Left ventricle myocardium inferior (tissue), 1 donor: Measurements from ENCODE around the gene CARD14. TPM values are rescaled to one million over a fixed set of nuclear protein-coding genes. Genes with fewer than 3 reads are reported as not detected.

ENCODE experiments used
- DNase-seq: peaks from one replicate; pipeline ENCODE4 v3.0.0-alpha.2; 2020
- H3K27ac ChIP-seq: fragments of 200-600 bp; replicated peaks from 2 replicates; pipeline ENCODE4 v1.8.0; 2021
- H3K27me3 ChIP-seq: fragments of 200-600 bp; 2 replicates; pipeline ENCODE4 v1.8.0; 2021; ENCODE audit warnings: low read depth
- H3K36me3 ChIP-seq: fragments of 200-600 bp; 2 replicates; pipeline ENCODE4 v1.8.0; 2021
- H3K4me1 ChIP-seq: fragments of 200-600 bp; 2 replicates; pipeline ENCODE4 v1.8.0; 2021
- H3K4me3 ChIP-seq: fragments of 200-600 bp; 2 replicates; pipeline ENCODE4 v1.8.0; 2021; ENCODE audit warnings: mild to moderate bottlenecking, moderate library complexity
- H3K9me3 ChIP-seq: fragments of 200-600 bp; replicated peaks from 2 replicates; pipeline ENCODE4 v1.8.0; 2021
- intact Hi-C: fragments of 100-400 bp; cut with micrococcal nuclease; formaldehyde crosslinking; loops from one replicate; pipeline ENCODE4 v1.11.0; 2022
- total RNA-seq: library from RNA; stranded (reverse); fragmentation: NEBNext Ultra II Directional; extraction: Animal tissue kit (Norgen Biotek cat#: 25700); gene quantifications from one replicate; pipeline ENCODE4 v1.2.1, GENCODE V29; 2021
- TF ChIP-seq, protein P1 (sequence below): fragments of 200-600 bp; IDR thresholded peaks from 2 replicates; pipeline ENCODE4 v1.8.0; 2021; ENCODE audit warnings: antibody characterized with exemption, mild to moderate bottlenecking, borderline replicate concordance
- donor health status: DM: no; HTN: yes; CAD: no; lungs with severe emphysema.

CARD14 gene
- total RNA-seq, 1 donor from 2014 or later, result 0.49 TPM

GRCh38 chr17:80191192-80191591 is 21.4 kb downstream of the CARD14 start:
- H3K4me1 ChIP-seq, result peaks cover 36% of the 10 kb centered on the region
- no peak for DNase-seq
- TF ChIP-seq, protein P1, sequence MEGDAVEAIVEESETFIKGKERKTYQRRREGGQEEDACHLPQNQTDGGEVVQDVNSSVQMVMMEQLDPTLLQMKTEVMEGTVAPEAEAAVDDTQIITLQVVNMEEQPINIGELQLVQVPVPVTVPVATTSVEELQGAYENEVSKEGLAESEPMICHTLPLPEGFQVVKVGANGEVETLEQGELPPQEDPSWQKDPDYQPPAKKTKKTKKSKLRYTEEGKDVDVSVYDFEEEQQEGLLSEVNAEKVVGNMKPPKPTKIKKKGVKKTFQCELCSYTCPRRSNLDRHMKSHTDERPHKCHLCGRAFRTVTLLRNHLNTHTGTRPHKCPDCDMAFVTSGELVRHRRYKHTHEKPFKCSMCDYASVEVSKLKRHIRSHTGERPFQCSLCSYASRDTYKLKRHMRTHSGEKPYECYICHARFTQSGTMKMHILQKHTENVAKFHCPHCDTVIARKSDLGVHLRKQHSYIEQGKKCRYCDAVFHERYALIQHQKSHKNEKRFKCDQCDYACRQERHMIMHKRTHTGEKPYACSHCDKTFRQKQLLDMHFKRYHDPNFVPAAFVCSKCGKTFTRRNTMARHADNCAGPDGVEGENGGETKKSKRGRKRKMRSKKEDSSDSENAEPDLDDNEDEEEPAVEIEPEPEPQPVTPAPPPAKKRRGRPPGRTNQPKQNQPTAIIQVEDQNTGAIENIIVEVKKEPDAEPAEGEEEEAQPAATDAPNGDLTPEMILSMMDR, result no peak
- no peaks in the 10 kb centered on the region for H3K9me3 ChIP-seq
- no peaks in the 10 kb centered on the region for H3K36me3 ChIP-seq
- intact Hi-C loops, result no loop called here
- no peak overlapping the region for H3K27ac ChIP-seq
- peaks cover 35% of the 10 kb centered on the region for H3K27me3 ChIP-seq
- no peak overlapping the region for H3K4me3 ChIP-seq

DNA sequence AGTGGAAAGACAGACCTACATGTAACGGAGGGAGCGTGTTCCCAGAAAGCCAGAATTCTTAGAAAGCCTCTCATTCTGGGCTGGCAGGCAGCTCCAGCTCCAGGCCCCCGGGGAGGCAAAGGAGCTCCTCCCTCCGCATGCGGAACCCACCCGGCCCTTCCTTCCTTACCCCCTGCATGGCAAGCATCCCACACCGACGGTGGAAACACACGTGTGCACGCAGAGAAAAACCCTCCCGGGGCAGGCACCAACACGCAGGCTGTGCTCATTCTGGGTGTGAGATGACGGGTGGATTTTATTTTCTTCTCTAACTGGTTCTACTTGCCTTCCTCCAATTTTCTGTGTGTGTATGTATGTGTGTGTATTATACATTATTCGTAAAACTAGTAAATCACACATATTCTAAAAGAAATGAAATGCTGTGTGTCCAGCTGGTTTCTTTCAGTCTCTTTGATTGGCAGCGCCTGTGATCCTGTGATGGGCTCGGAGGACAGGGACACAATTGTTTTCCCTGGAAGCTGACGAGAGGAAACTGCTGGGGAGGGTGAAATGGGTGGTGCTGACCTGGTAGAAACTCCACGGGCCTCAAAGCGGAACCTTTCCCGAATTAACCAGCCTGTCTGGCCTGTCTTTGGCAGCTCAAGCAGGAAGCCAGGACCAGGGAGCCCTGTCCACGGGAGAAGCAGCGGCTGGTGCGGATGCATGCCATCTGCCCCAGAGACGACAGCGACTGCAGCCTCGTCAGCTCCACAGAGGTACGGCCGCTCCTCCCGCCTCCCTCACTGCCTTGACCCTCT is 22.2 kb downstream of the CARD14 start:
- peak overlapping the region; percentile 58 for H3K27ac ChIP-seq
- no peaks in the 10 kb centered on the region for H3K9me3 ChIP-seq
- TF ChIP-seq, protein P1, result no peak
- H3K36me3 ChIP-seq, result no peaks in the 10 kb centered on the region
- intact Hi-C loops, result no loop called here
- H3K4me3 ChIP-seq, result peak overlapping the region; percentile 34
- peaks cover 36% of the 10 kb centered on the region for H3K4me1 ChIP-seq
- peaks cover 35% of the 10 kb centered on the region for H3K27me3 ChIP-seq
- no peak for DNase-seq

- DNase-seq, result no peak
- intact Hi-C loops, result no loop called here
- H3K27ac ChIP-seq, result no peak overlapping the region
- peaks cover 19% of the 10 kb centered on the region for H3K4me1 ChIP-seq
- H3K9me3 ChIP-seq, result no peaks in the 10 kb centered on the region
- no peaks in the 10 kb centered on the region for H3K36me3 ChIP-seq
- no peak overlapping the region for H3K4me3 ChIP-seq
- H3K27me3 ChIP-seq, result peaks cover 24% of the 10 kb centered on the region
- TF ChIP-seq, protein P1, result no peak
Measured at GRCh38 chr17:80195141-80195540, 25.3 kb downstream of the CARD14 start.

DNA sequence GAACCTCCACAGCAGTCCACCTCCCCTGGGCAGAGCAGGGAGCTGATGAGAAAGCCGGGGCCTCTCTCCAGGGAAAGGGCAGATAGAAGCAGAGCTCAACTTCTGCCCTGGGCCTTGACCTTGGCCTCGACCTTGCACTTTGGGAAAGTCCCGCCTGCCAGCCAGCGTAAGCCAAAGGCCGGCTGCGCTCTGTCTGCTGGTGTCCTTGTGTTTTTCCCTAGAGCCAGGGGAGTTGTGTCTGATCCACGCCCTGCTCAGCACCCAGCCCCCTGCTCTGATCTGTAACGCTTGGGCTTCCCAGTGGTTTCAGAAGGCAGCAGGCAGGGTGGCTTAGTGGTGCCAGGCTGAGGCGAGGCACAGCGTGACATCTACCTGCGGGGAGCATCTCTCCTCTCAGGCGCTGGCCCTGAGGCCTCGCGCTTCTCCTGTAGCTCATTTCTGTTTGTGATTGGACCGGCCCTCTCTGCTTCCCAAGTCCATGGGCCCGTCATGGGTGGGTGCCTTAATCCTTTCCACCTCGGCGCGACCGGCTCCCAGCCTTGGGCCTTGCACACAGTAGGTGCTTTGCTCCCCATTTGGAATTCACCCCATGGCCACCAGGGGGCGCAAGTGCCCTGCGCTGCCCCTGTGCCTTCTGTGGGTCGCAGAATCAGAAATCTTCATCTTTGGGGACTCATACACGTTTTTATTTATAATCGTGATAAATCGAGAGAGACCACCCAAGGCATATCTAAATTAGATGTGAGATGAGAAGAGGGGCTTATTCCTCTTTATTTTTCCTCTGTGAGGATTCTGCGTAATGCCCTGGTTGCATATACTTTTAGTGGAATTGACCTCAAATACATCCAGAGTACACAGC is 26.1 kb downstream of the CARD14 start:
- TF ChIP-seq, protein P1, result peak; percentile 79
- no peaks in the 10 kb centered on the region for H3K9me3 ChIP-seq
- intact Hi-C loops, result no loop called here
- H3K4me3 ChIP-seq, result no peak overlapping the region
- no peak for DNase-seq
- peaks cover 17% of the 10 kb centered on the region for H3K4me1 ChIP-seq
- no peaks in the 10 kb centered on the region for H3K36me3 ChIP-seq
- H3K27me3 ChIP-seq, result peaks cover 19% of the 10 kb centered on the region
- H3K27ac ChIP-seq, result no peak overlapping the region

DNA sequence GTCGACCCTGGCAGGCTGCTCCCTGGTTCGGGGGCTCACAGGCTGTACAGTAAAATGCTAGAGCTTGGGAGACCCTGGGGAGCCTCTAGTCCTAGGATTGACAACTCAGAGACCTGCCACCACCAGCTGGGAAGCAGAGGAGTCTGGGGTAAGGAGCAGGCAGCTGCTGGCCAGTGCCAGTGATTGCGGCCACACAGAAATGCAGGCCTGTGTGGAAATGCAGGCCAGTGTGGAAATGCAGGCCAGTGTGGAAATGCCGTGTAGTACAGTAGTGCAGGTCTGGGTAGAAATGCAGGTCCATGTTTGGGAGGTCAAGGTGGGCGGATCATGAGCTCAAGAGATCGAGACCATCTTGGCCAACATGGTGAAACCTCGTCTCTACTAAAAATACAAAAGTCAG is 26.8 kb downstream of the CARD14 start:
- H3K27me3 ChIP-seq, result peaks cover 12% of the 10 kb centered on the region
- H3K9me3 ChIP-seq, result no peaks in the 10 kb centered on the region
- H3K4me1 ChIP-seq, result peaks cover 9% of the 10 kb centered on the region
- TF ChIP-seq, protein P1, result no peak
- H3K27ac ChIP-seq, result no peak overlapping the region
- H3K4me3 ChIP-seq, result no peak overlapping the region
- intact Hi-C loops, result no loop called here
- no peak for DNase-seq
- H3K36me3 ChIP-seq, result no peaks in the 10 kb centered on the region
